HepG2 (cell line): ENCODE results near the gene KNG1. TPM values are rescaled to one million over a fixed set of nuclear protein-coding genes. Genes with fewer than 3 reads are reported as not detected.

Experiments
- E2F1 ChIP-seq: sonication (generic); formaldehyde crosslinking; IDR thresholded peaks from 2 replicates; pipeline ENCODE4 v1.5.0; 2020; ENCODE audit warnings: missing genetic modification reagents
- GFI1 ChIP-seq: sonication (generic); formaldehyde crosslinking; IDR thresholded peaks from 2 replicates; pipeline ENCODE4 v1.5.0; 2020; ENCODE audit warnings: missing genetic modification reagents, mild to moderate bottlenecking, borderline replicate concordance
- IRF2 ChIP-seq: IDR thresholded peaks from 2 replicates; pipeline ENCODE4 v1.6.1; 2018; ENCODE audit warnings: missing genetic modification reagents, missing compliant biosample characterization
- MAFK ChIP-seq, 2 experiments: IDR thresholded peaks in 1 of 2; conservative IDR thresholded peaks in 1 of 2; 2 replicates each; pipeline ENCODE4 v1.6.1; 2011; ENCODE audit warnings: improper control_type of control experiment in 2 of 2, low read length in 2 of 2
- MLXIP ChIP-seq: sonication (generic); formaldehyde crosslinking; IDR thresholded peaks from 2 replicates; pipeline ENCODE4 v1.9.0; 2021; ENCODE audit warnings: missing genetic modification reagents, borderline replicate concordance
- XBP1 ChIP-seq: sonication (generic); formaldehyde crosslinking; IDR thresholded peaks from 2 replicates; pipeline ENCODE4 v1.5.0; 2020; ENCODE audit warnings: missing genetic modification reagents
- ZFYVE20 ChIP-seq: sonication (generic); formaldehyde crosslinking; IDR thresholded peaks from 2 replicates; pipeline ENCODE4 v1.8.0; 2023; ENCODE audit warnings: low read depth, mild to moderate bottlenecking, moderate library complexity, missing genetic modification reagents, borderline replicate concordance
- ZNF124 ChIP-seq: sonication (generic); formaldehyde crosslinking; IDR thresholded peaks from 2 replicates; pipeline ENCODE4 v1.4.0; 2020; ENCODE audit warnings: missing genetic modification reagents
- ZNF614 ChIP-seq: IDR thresholded peaks from 2 replicates; pipeline ENCODE4 v1.6.1; 2018; ENCODE audit warnings: missing biosample characterization, missing genetic modification reagents, inconsistent platforms, borderline replicate concordance
- ZNF672 ChIP-seq: sonication (generic); formaldehyde crosslinking; IDR thresholded peaks from 2 replicates; pipeline ENCODE4 v1.8.1; 2022; ENCODE audit warnings: missing genetic modification reagents
- ZNF720 ChIP-seq: sonication (generic); formaldehyde crosslinking; IDR thresholded peaks from 2 replicates; pipeline ENCODE4 v1.4.0; 2020; ENCODE audit warnings: missing genetic modification reagents
- polyA plus RNA-seq, 8 experiments: library from polyadenylated mRNA; depleted of rRNA in 3 of 8; stranded (reverse) in 7 of 8; unstranded in 1 of 8; fragments of >200 nt; fragmentation: Illumina TruSeq in 4 of 8; extraction: Trizol in 4 of 8; gene quantifications; 2 replicates each; pipeline versions ENCODE4 v1.2.1 to v1.2.3, GENCODE V29; 2011 to 2016; ENCODE audit warnings: low read depth in 4 of 8, missing spikeins in 1 of 8, mixed read lengths in 1 of 8; ENCODE audit not compliant: insufficient read depth in 1 of 8
- total RNA-seq, 5 experiments: library from RNA; depleted of rRNA; stranded (reverse); fragments of >200 nt; fragmentation: Illumina TruSeq; extraction: Trizol; gene quantifications; 2 replicates each; pipeline ENCODE4 v1.2.3, GENCODE V29; 2016; ENCODE audit warnings: low read depth in 1 of 5
- TF ChIP-seq, protein P1 (sequence below): IDR thresholded peaks from 2 replicates; pipeline ENCODE4 v1.6.1; 2018; ENCODE audit warnings: missing genetic modification reagents
- TF ChIP-seq, protein P2 (sequence below): sonication (generic); formaldehyde crosslinking; IDR thresholded peaks from 2 replicates; pipeline ENCODE4 v1.5.1; 2020; ENCODE audit warnings: mild to moderate bottlenecking, missing genetic modification reagents, moderate library complexity
- TF ChIP-seq, protein P3 (sequence below): sonication (generic); formaldehyde crosslinking; IDR thresholded peaks from 2 replicates; pipeline ENCODE4 v1.5.0; 2020; ENCODE audit warnings: mild to moderate bottlenecking, missing genetic modification reagents

KNG1 gene
- total and polyA plus RNA-seq, 2 of the 13 experiments (the other 11 are each of a cell fraction or from before 2014, with no cell fraction given): 6.5 to 7.0 TPM

- TF ChIP-seq, protein P1, sequence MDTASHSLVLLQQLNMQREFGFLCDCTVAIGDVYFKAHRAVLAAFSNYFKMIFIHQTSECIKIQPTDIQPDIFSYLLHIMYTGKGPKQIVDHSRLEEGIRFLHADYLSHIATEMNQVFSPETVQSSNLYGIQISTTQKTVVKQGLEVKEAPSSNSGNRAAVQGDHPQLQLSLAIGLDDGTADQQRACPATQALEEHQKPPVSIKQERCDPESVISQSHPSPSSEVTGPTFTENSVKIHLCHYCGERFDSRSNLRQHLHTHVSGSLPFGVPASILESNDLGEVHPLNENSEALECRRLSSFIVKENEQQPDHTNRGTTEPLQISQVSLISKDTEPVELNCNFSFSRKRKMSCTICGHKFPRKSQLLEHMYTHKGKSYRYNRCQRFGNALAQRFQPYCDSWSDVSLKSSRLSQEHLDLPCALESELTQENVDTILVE (CRISPR knock-in tag): peak; percentile 98
- TF ChIP-seq IRF2 (CRISPR knock-in tag) (peak; percentile 31), MAFK (conservative IDR thresholded peaks at IDR 0.05 in 1 of 2, IDR thresholded peaks at IDR 0.05 in 1 of 2; ENCODE audit: low read length in 2 of 2) (no peak), E2F1 (peak; percentile 92), ZNF672 (CRISPR knock-in tag) (0 out of 2 replicates have a peak, but pooled peaks have one; percentile 46), MLXIP (CRISPR knock-in tag) (peak; percentile 51; the same call in 1 of the 2 replicates), ZNF720 (CRISPR knock-in tag) (no peak), XBP1 (CRISPR knock-in tag) (0 out of 2 replicates have a peak, but pooled peaks have one; percentile 5), ZNF614 (CRISPR knock-in tag) (peak; percentile 73; the same call in 1 of the 2 replicates), ZNF124 (peak; percentile 38; the same call in 1 of the 2 replicates), ZFYVE20 (0 out of 2 replicates have a peak, but pooled peaks have one; percentile 6), GFI1 (CRISPR knock-in tag) (peak; percentile 57; the same call in 1 of the 2 replicates)
- TF ChIP-seq, protein P2, sequence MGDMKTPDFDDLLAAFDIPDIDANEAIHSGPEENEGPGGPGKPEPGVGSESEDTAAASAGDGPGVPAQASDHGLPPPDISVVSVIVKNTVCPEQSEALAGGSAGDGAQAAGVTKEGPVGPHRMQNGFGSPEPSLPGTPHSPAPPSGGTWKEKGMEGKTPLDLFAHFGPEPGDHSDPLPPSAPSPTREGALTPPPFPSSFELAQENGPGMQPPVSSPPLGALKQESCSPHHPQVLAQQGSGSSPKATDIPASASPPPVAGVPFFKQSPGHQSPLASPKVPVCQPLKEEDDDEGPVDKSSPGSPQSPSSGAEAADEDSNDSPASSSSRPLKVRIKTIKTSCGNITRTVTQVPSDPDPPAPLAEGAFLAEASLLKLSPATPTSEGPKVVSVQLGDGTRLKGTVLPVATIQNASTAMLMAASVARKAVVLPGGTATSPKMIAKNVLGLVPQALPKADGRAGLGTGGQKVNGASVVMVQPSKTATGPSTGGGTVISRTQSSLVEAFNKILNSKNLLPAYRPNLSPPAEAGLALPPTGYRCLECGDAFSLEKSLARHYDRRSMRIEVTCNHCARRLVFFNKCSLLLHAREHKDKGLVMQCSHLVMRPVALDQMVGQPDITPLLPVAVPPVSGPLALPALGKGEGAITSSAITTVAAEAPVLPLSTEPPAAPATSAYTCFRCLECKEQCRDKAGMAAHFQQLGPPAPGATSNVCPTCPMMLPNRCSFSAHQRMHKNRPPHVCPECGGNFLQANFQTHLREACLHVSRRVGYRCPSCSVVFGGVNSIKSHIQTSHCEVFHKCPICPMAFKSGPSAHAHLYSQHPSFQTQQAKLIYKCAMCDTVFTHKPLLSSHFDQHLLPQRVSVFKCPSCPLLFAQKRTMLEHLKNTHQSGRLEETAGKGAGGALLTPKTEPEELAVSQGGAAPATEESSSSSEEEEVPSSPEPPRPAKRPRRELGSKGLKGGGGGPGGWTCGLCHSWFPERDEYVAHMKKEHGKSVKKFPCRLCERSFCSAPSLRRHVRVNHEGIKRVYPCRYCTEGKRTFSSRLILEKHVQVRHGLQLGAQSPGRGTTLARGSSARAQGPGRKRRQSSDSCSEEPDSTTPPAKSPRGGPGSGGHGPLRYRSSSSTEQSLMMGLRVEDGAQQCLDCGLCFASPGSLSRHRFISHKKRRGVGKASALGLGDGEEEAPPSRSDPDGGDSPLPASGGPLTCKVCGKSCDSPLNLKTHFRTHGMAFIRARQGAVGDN (CRISPR knock-in tag): peak; percentile 86
- TF ChIP-seq, protein P3, sequence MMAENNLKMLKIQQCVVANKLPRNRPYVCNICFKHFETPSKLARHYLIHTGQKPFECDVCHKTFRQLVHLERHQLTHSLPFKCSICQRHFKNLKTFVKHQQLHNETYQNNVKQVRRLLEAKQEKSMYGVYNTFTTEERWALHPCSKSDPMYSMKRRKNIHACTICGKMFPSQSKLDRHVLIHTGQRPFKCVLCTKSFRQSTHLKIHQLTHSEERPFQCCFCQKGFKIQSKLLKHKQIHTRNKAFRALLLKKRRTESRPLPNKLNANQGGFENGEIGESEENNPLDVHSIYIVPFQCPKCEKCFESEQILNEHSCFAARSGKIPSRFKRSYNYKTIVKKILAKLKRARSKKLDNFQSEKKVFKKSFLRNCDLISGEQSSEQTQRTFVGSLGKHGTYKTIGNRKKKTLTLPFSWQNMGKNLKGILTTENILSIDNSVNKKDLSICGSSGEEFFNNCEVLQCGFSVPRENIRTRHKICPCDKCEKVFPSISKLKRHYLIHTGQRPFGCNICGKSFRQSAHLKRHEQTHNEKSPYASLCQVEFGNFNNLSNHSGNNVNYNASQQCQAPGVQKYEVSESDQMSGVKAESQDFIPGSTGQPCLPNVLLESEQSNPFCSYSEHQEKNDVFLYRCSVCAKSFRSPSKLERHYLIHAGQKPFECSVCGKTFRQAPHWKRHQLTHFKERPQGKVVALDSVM (CRISPR knock-in tag): peak; percentile 57
Measured at GRCh38 chr3:186783058-186783730, 66.0 kb downstream of the KNG1 start, which contains the start of gene EIF4A2 (continued).
